HepG2 (cell line): ENCODE measurements around the gene TULP4. TPM values are rescaled to one million over a fixed set of nuclear protein-coding genes. Genes with fewer than 3 reads are reported as not detected.
A peak's percentile ranks its signal among the peaks of the same experiment; 100 is the strongest.

Experiments
- AHR ChIP-seq: IDR thresholded peaks from 2 replicates; pipeline ENCODE4 v1.6.1; 2018; ENCODE audit warnings: missing genetic modification reagents, missing compliant biosample characterization
- BCL6 ChIP-seq: IDR thresholded peaks from 2 replicates; pipeline ENCODE4 v1.6.1; 2016; ENCODE audit warnings: missing genetic modification reagents, missing compliant biosample characterization
- ETV5 ChIP-seq: IDR thresholded peaks from 2 replicates; pipeline ENCODE4 v1.6.1; 2018; ENCODE audit warnings: missing biosample characterization, missing genetic modification reagents, inconsistent platforms, borderline replicate concordance
- ETV6 ChIP-seq: sonication (generic); formaldehyde crosslinking; conservative IDR thresholded peaks from 2 replicates; pipeline ENCODE4 v1.4.0; 2020; ENCODE audit warnings: missing genetic modification reagents
- HNRNPUL1 ChIP-seq: fragments of 200-400 bp; formaldehyde crosslinking; IDR thresholded peaks from 2 replicates; pipeline ENCODE4 v1.6.1; 2017; ENCODE audit warnings: low read depth, mild to moderate bottlenecking, low read length, moderate library complexity
- MBNL3 ChIP-seq: fragments of 250-450 bp; sonication (Bioruptor Pico); conservative IDR thresholded peaks from 2 replicates; pipeline ENCODE4 v1.8.0; 2022; ENCODE audit warnings: mild to moderate bottlenecking, inconsistent platforms
- NFRKB ChIP-seq: fragments of 450-650 bp; IDR thresholded peaks from 2 replicates; pipeline ENCODE4 v1.6.1; 2017
- NR2F1 ChIP-seq, 2 experiments: fragments of 450-650 bp in 1 of 2; formaldehyde crosslinking in 1 of 2; IDR thresholded peaks; 2 replicates each; pipeline versions ENCODE4 v1.5.0 to v1.6.1; 2016 to 2020; ENCODE audit warnings: mild to moderate bottlenecking in 1 of 2, missing compliant biosample characterization in 1 of 2, missing genetic modification reagents in 1 of 2, moderate library complexity in 1 of 2
- SMAD3 ChIP-seq: sonication (generic); formaldehyde crosslinking; IDR thresholded peaks from 2 replicates; pipeline ENCODE4 v1.4.0; 2020; ENCODE audit warnings: missing genetic modification reagents
- SYNCRIP ChIP-seq: fragments of 200-400 bp; formaldehyde crosslinking; IDR thresholded peaks from 2 replicates; pipeline ENCODE4 v1.6.1; 2018; ENCODE audit warnings: mild to moderate bottlenecking, low read depth, low read length; ENCODE audit not compliant: insufficient read depth
- TRAFD1 ChIP-seq: sonication (generic); formaldehyde crosslinking; IDR thresholded peaks from 2 replicates; pipeline ENCODE4 v1.5.1; 2020; ENCODE audit warnings: missing genetic modification reagents, mild to moderate bottlenecking, borderline replicate concordance
- ZBTB46 ChIP-seq: sonication (generic); formaldehyde crosslinking; IDR thresholded peaks from 2 replicates; pipeline ENCODE4 v1.4.0; 2020; ENCODE audit warnings: mild to moderate bottlenecking, missing genetic modification reagents, borderline replicate concordance
- ZNF543 ChIP-seq: sonication (generic); formaldehyde crosslinking; IDR thresholded peaks from 2 replicates; pipeline ENCODE4 v1.4.0; 2020; ENCODE audit warnings: mild to moderate bottlenecking, missing genetic modification reagents
- ZNF556 ChIP-seq: sonication (generic); formaldehyde crosslinking; IDR thresholded peaks from 2 replicates; pipeline ENCODE4 v1.4.0; 2020; ENCODE audit warnings: mild to moderate bottlenecking, missing genetic modification reagents, borderline replicate concordance
- ZNF704 ChIP-seq: sonication (generic); formaldehyde crosslinking; IDR thresholded peaks from 2 replicates; pipeline ENCODE4 v1.8.1; 2023; ENCODE audit warnings: mild to moderate bottlenecking, inconsistent platforms, moderate library complexity, missing genetic modification reagents, borderline replicate concordance
- ZNF777 ChIP-seq: sonication (generic); formaldehyde crosslinking; IDR thresholded peaks from 2 replicates; pipeline ENCODE4 v1.4.0; 2020; ENCODE audit warnings: missing genetic modification reagents
- ZNF780A ChIP-seq: sonication (generic); formaldehyde crosslinking; IDR thresholded peaks from 2 replicates; pipeline ENCODE4 v1.8.0; 2022; ENCODE audit warnings: mild to moderate bottlenecking, missing genetic modification reagents, moderate library complexity
- ZNF816 ChIP-seq: sonication (generic); formaldehyde crosslinking; IDR thresholded peaks from 2 replicates; pipeline ENCODE4 v1.8.0; 2022; ENCODE audit warnings: missing genetic modification reagents, mild to moderate bottlenecking, borderline replicate concordance
- polyA plus RNA-seq, 8 experiments: library from polyadenylated mRNA; depleted of rRNA in 3 of 8; stranded (reverse) in 7 of 8; unstranded in 1 of 8; fragments of >200 nt; fragmentation: Illumina TruSeq in 4 of 8; extraction: Trizol in 4 of 8; gene quantifications; 2 replicates each; pipeline versions ENCODE4 v1.2.1 to v1.2.3, GENCODE V29; 2011 to 2016; ENCODE audit warnings: low read depth in 4 of 8, missing spikeins in 1 of 8, mixed read lengths in 1 of 8; ENCODE audit not compliant: insufficient read depth in 1 of 8
- total RNA-seq, 5 experiments: library from RNA; depleted of rRNA; stranded (reverse); fragments of >200 nt; fragmentation: Illumina TruSeq; extraction: Trizol; gene quantifications; 2 replicates each; pipeline ENCODE4 v1.2.3, GENCODE V29; 2016; ENCODE audit warnings: low read depth in 1 of 5
- TF ChIP-seq, protein P1 (sequence below): sonication (generic); formaldehyde crosslinking; IDR thresholded peaks from 2 replicates; pipeline ENCODE4 v1.8.0; 2022; ENCODE audit warnings: missing genetic modification reagents, mild to moderate bottlenecking, moderate library complexity, borderline replicate concordance
- TF ChIP-seq, protein P2 (sequence below): sonication (generic); formaldehyde crosslinking; IDR thresholded peaks from 2 replicates; pipeline ENCODE4 v1.5.1; 2020; ENCODE audit warnings: mild to moderate bottlenecking, moderate library complexity, missing genetic modification reagents

The TULP4 gene
- total and polyA plus RNA-seq, 2 of the 13 experiments (the other 11 are each of a cell fraction or from before 2014, with no cell fraction given), result 21.1 to 122 TPM

GRCh38 chr6:158536084-158536890 is 224.0 kb downstream of the TULP4 start (continued):
- TF ChIP-seq ZNF777 (CRISPR knock-in tag), result peak; percentile 87
- peak; percentile 69; the same call in 1 of the 2 replicates for TF ChIP-seq TRAFD1
- peak; percentile 100 for TF ChIP-seq SMAD3 (CRISPR knock-in tag)
- TF ChIP-seq BCL6 (CRISPR knock-in tag), result peak; percentile 80
- TF ChIP-seq ZNF543 (CRISPR knock-in tag), result peak; percentile 68; the same call in 1 of the 2 replicates
- peak; percentile 28; the same call in 1 of the 2 replicates for TF ChIP-seq ZNF556 (CRISPR knock-in tag)
- TF ChIP-seq MBNL3 (CRISPR knock-in tag), result no peak
- TF ChIP-seq NR2F1 (CRISPR knock-in tag; IDR thresholded peaks at IDR 0.05), result peak; percentile 89
- peak; percentile 93 for TF ChIP-seq ZNF780A
- TF ChIP-seq, protein P1, sequence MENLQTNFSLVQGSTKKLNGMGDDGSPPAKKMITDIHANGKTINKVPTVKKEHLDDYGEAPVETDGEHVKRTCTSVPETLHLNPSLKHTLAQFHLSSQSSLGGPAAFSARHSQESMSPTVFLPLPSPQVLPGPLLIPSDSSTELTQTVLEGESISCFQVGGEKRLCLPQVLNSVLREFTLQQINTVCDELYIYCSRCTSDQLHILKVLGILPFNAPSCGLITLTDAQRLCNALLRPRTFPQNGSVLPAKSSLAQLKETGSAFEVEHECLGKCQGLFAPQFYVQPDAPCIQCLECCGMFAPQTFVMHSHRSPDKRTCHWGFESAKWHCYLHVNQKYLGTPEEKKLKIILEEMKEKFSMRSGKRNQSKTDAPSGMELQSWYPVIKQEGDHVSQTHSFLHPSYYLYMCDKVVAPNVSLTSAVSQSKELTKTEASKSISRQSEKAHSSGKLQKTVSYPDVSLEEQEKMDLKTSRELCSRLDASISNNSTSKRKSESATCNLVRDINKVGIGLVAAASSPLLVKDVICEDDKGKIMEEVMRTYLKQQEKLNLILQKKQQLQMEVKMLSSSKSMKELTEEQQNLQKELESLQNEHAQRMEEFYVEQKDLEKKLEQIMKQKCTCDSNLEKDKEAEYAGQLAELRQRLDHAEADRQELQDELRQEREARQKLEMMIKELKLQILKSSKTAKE, result peak; percentile 74; the same call in 1 of the 2 replicates
- TF ChIP-seq NFRKB, result no peak
- peak; percentile 94 for TF ChIP-seq ZNF704
- TF ChIP-seq, protein P2, sequence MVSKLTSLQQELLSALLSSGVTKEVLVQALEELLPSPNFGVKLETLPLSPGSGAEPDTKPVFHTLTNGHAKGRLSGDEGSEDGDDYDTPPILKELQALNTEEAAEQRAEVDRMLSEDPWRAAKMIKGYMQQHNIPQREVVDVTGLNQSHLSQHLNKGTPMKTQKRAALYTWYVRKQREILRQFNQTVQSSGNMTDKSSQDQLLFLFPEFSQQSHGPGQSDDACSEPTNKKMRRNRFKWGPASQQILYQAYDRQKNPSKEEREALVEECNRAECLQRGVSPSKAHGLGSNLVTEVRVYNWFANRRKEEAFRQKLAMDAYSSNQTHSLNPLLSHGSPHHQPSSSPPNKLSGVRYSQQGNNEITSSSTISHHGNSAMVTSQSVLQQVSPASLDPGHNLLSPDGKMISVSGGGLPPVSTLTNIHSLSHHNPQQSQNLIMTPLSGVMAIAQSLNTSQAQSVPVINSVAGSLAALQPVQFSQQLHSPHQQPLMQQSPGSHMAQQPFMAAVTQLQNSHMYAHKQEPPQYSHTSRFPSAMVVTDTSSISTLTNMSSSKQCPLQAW (CRISPR knock-in tag), result peak; percentile 12; the same call in 1 of the 2 replicates
- TF ChIP-seq HNRNPUL1, result no peak
- TF ChIP-seq AHR, result peak; percentile 99
- TF ChIP-seq ETV6, result peak; percentile 99
- TF ChIP-seq ZBTB46, result peak; percentile 31; the same call in 1 of the 2 replicates
- TF ChIP-seq ZNF816 (CRISPR knock-in tag), result peak; percentile 96; the same call in 1 of the 2 replicates
- TF ChIP-seq ETV5 (CRISPR knock-in tag), result peak; percentile 85
- no peak for TF ChIP-seq SYNCRIP
